PFSK-1 (cell line): Measurements from ENCODE around the gene ISYNA1.

ENCODE experiments used
- FOXP2 ChIP-seq: optimal IDR thresholded peaks from 2 replicates; pipeline ENCODE3; 2011; ENCODE audit warnings: borderline replicate concordance, control low read depth, inconsistent platforms; ENCODE audit not compliant: insufficient read depth; ENCODE audit errors: extremely low read length, extremely low read depth
- POLR2AphosphoS5 ChIP-seq: IDR thresholded peaks from 2 replicates; pipeline ENCODE4 v1.6.1; 2012; ENCODE audit warnings: low read depth, mild to moderate bottlenecking, control low read depth, low read length, moderate library complexity
- SIN3A ChIP-seq: IDR thresholded peaks from 2 replicates; pipeline ENCODE4 v1.6.1; 2012; ENCODE audit warnings: mild to moderate bottlenecking, low read length, moderate library complexity, borderline replicate concordance; ENCODE audit not compliant: insufficient read depth
- TAF1 ChIP-seq: IDR thresholded peaks from 2 replicates; pipeline ENCODE4 v1.6.1; 2012; ENCODE audit warnings: low read length, control low read depth, borderline replicate concordance; ENCODE audit not compliant: insufficient read depth
- TF ChIP-seq, protein P1 (sequence below), 2 experiments: IDR thresholded peaks; 2 replicates each; pipeline versions ENCODE4 v1.6.1 to v1.8.0; 2011 to 2012; ENCODE audit warnings: low read depth in 2 of 2, low read length in 2 of 2, control low read depth in 1 of 2, inconsistent platforms in 1 of 2, mild to moderate bottlenecking in 1 of 2, moderate library complexity in 1 of 2; ENCODE audit not compliant: insufficient read depth in 1 of 2

- TF ChIP-seq POLR2AphosphoS5 = no peak
- TF ChIP-seq, protein P1, sequence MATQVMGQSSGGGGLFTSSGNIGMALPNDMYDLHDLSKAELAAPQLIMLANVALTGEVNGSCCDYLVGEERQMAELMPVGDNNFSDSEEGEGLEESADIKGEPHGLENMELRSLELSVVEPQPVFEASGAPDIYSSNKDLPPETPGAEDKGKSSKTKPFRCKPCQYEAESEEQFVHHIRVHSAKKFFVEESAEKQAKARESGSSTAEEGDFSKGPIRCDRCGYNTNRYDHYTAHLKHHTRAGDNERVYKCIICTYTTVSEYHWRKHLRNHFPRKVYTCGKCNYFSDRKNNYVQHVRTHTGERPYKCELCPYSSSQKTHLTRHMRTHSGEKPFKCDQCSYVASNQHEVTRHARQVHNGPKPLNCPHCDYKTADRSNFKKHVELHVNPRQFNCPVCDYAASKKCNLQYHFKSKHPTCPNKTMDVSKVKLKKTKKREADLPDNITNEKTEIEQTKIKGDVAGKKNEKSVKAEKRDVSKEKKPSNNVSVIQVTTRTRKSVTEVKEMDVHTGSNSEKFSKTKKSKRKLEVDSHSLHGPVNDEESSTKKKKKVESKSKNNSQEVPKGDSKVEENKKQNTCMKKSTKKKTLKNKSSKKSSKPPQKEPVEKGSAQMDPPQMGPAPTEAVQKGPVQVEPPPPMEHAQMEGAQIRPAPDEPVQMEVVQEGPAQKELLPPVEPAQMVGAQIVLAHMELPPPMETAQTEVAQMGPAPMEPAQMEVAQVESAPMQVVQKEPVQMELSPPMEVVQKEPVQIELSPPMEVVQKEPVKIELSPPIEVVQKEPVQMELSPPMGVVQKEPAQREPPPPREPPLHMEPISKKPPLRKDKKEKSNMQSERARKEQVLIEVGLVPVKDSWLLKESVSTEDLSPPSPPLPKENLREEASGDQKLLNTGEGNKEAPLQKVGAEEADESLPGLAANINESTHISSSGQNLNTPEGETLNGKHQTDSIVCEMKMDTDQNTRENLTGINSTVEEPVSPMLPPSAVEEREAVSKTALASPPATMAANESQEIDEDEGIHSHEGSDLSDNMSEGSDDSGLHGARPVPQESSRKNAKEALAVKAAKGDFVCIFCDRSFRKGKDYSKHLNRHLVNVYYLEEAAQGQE (IDR thresholded peaks at IDR 0.05; ENCODE audit: insufficient read depth in 1 of 2, low read depth in 2 of 2, low read length in 2 of 2) = no peak
- TF ChIP-seq TAF1 = no peak
- no peak for TF ChIP-seq SIN3A
- TF ChIP-seq FOXP2 = no peak
Measured at GRCh38 chr19:18401580-18402112, 36.3 kb downstream of the ISYNA1 start.
